Hematopoietic multipotent progenitor cell treated with erythropoietin and hydrocortisone succinate and interleukin-3 and kit ligand, for 17 days (in vitro differentiated cells): ENCODE measurements around the gene HNMT.
"Not testable (repeated sequence)": the region's sequence is repeated elsewhere in the genome, so short reads cannot be mapped to it uniquely, and the experiment has no call there.

Source experiments
- DNase-seq: peaks from one replicate; pipeline ENCODE4 v3.0.0-alpha.2; 2015; ENCODE audit warnings: low spot score

Gene HNMT

DNA sequence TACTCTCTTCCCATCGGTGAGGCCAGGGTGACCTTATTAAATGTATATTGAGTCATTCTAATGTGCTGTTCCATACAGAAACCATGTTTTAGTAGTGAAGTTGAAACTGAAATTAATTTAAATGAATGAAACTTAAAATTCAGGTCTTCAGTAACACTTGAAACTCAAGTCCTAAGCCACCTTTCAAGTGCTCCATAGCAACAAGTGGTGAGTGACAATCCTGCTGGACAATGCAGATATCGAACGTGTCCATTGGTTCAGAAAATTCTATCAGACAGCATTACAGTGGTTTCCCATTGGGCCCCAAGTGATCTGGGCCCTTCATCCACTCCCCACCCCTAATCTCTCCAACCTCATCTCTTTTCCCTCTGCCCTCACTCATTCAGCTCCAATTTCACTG lies 48.7 kb downstream of the HNMT start:
- no peak for DNase-seq

DNA sequence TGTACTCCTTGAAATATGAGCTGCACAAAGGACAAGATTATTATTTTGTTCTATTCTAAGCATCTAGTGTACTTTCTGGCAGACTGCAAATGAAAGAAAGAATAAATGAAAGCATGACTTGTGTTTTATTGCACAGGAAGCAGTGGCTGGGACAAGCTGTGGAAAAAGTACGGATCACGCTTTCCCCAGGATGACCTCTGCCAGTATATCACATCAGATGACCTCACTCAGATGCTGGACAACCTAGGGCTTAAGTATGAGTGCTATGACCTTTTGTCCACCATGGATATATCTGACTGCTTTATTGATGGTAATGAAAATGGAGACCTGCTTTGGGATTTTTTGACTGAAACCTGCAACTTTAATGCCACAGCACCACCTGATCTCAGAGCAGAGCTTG lies 49.4 kb downstream of the HNMT start:
- no peak for DNase-seq

DNA sequence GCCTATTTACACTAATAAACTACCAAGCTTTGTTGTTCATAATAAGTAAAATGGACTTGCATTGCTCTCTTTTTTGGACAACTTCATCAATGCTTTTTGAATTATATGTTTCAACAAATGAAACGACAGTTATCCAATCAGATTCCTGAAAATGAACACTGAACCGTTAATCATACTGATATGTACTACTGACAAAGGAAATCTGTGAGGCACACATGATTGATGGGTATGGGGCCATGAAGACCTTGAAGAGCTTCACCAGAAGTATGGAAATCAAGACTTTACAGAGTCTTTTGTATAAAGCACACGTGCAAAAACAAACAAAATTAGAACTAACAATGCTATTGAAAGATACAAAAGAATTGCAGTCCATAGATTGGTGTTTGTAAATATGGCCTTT lies 51.2 kb downstream of the HNMT start:
- no peak for DNase-seq

DNA sequence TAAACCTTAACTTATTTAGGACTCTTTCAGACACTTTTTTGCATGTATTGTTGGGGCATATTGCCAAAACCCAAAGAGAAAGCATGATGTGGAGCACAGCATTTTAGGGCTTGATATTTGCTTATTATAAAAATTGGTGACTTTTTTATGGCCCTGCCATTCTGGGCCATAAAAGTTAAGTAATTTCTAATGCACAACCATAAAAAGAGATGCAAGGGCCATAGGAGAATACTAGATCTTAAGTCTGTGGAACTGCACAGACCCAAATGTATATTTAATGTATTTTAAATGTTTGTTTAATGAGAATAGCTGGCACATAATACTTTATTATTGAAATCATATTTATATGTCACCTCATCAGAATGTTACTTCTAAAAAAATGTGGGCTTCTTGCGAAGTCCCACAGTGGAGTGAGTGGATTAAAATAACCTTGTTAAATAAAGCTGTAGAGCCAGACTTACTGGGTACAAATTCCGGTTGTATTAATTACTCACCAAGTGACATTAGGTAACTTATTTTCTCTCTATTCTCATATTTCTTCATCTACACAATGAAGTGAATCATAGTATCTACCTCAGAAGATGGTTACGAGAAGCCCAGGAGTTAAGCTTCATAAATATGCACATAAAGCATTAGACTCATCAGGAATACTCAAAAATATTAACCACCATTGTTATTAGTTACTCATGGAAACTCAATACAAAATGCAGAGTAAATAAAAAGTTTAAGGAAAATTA lies 52.2 kb downstream of the HNMT start:
- DNase-seq: no peak

DNA sequence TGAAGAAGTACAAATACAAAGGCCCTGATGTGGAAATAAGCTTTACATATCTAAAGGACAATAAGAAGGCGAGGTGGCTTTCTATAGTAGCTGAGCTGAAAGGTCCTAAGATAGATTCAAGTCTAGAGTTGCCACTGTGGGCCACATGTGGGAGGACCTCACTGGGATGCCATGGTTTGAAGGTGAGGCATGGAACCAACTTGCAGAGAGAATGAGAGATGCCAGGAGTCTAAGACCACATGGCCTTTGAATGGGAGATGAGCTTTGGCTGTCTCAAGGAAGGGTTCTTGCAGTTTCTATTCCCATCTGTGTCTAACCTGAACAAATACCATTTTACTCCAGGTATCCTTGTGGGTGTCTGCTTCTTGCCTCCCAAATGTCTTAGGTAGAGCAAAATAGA lies 53.6 kb downstream of the HNMT start:
- DNase-seq: no peak

DNA sequence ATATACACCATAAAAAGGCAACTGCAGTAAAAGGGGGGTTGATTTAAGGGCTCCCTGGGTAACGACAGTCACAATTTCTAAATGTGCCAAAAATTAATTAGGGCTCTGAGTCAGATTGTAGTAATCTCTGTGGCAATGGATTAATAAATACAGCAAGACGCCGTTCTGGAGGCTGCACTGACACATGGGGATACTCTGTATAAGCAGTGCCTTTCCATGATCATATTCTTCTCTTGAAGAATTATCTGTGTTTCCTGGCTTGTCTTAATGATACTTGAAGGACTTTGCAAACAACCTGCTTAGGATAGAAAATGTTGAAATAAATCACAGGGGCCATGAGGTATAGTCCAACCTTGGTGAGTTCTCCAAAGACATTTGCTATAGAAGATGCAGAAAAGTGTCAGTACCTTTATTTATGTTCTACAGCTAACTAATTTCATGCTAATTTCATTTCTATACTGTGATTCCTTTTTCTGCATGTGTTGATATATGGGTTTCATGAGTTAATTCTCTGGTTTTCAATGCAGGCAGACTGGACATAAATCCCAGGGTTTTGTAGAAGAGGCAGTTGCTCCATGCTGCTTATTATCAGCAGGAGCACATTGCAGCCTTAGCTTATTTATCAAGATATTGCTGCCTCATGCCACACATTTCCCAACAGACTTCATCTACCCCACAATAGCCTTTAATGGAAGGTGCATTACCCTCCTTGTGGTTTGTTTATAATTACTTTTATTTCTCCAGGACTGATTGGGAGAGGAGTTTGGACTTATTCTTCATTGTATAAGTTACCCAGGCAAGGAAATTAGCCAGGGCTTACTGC lies 54.8 kb downstream of the HNMT start:
- DNase-seq: no peak

DNA sequence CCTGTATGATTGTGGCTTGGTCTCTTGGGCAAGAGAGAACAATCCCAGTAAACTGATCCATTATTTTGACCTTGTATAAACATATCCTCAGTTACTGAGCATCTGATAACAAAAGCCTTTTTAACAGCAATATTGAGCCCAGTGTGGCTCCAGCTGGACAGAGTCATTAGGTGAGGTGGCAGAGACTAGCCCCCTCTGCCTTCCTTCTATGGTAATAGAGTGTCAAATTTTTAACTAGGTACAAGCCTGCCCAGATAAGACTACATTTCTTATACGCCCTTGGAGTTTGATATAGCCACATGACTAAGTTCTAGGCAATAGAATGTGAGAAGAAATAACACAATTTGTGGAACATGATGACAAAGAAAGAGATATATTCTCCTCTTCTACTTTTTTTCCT lies 56.2 kb downstream of the HNMT start:
- no peak for DNase-seq

DNA sequence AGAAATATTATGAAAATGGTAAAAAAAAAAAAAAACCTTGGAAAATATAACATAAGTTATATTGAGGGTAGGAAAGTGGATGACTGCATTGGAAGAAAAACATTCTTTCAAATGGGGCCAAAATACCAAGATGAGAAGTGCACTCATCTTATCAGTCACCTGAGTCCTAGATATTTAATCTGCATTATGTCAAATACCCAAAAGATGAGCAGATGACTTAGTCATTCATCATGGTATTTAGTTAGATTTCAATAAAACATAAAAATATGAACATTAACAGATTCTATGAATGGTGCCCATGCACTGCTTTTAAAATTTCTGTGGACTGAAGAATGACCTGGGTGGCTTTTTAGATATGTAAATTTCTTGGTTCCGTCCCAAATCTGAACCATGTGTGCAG lies 56.9 kb downstream of the HNMT start:
- no peak for DNase-seq

DNA sequence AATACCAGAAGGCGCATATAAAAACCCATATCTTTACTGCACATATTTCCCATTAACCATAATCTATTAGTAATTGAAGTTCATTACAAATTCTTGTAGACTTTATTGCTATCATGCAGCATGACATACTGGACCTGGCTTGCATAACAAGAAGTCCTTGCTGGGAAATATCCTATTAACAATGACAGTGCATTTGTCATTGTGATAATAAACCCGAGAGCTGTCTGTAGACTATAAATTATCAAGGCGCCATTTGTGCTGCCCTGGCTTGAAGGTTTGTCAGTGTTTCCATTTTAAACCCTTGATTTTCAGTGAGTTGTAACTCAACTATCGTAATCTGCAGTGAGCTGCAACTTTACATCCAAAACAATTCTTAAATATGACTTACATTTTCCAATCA lies 59.0 kb downstream of the HNMT start:
- DNase-seq: no peak

GRCh38 chr2:138023976-138024375 lies 59.7 kb downstream of the HNMT start:
- no peak for DNase-seq

GRCh38 chr2:138026111-138027020 lies 62.1 kb downstream of the HNMT start:
- DNase-seq: no peak

DNA sequence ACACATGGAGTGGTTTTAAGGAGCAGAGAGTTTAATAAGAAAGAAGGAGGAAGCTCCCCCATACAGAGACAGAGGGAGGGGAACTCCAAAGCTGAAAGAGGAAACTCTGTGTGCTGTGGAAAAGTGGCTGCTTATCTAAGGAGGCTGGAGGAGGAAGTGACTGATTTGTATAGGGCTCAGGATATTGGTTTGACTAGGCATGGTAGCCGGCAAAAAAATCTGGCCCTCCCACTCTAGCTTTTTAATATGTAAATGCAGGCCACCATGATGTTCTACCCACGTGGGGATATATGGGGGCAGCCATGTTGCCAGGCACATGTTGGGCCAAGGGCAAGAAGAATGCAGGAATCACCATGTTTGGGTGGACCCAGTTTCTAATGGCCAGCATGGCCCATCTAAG lies 64.3 kb downstream of the HNMT start:
- DNase-seq: no peak

GRCh38 chr2:138029276-138029675 lies 65.0 kb downstream of the HNMT start:
- DNase-seq: no peak

DNA sequence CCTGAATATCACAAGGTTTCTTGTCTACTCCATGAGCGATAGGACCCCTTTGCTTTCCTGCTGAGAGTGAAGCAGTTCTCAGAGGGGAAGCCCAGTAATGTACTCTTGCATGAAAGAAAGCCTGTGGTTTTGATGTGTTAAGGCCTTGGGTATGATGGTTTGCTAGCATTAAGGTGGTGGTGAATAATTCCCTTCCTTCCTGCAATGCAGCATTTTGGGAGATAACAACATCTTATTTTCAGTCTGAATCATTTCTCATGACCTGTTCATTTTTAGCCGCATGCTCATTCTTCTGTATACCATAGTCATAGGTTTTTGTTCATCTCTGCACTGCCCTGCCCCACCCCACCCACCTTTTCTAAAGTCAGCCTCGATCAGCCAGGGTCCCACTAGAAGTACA lies 66.2 kb downstream of the HNMT start:
- no peak for DNase-seq

DNA sequence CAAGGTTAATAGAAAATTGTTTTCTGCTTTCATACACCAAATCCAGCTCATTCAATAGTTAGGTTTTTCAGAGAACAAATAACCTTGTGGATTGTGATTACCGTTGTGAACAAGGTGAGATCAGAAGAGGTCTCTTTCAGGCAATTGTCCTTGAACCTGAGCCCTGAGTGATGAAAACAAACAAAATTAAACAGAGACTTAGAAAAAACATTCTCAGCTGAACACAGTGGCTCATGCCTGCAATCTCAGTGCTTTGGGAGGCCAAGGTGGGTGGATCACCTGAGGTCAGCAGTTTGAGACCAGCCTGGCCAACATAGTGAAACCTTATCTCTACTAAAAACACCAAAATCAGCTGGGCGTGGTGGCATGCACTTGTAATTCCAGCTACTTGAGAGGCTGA lies 68.1 kb downstream of the HNMT start:
- DNase-seq: no peak

GRCh38 chr2:138034536-138034935 lies 70.3 kb downstream of the HNMT start:
- no peak for DNase-seq

- no peak for DNase-seq
These were observed 71.4 kb downstream of the HNMT start for GRCh38 chr2:138035608-138036217.

- no peak for DNase-seq
These were observed 72.2 kb downstream of the HNMT start for GRCh38 chr2:138036522-138036921.

DNA sequence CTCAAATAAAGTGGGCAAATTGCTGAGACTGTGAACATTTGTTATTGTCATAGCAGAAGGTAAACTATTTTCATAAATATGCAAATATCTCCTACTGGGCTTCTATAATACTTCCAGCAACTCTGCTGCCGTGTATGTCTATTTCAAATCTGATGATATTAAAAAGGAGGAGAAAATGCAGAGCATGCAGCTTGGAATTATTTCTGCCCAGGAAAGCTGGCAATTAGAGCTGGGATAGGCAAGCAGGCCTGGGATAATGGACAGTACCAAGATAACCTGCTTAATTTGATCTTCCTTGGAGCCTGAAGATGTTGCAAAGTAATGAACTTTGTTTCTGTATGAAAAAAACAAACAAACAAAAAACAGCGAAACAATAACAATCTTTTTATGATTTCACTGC lies 72.8 kb downstream of the HNMT start:
- no peak for DNase-seq

DNA sequence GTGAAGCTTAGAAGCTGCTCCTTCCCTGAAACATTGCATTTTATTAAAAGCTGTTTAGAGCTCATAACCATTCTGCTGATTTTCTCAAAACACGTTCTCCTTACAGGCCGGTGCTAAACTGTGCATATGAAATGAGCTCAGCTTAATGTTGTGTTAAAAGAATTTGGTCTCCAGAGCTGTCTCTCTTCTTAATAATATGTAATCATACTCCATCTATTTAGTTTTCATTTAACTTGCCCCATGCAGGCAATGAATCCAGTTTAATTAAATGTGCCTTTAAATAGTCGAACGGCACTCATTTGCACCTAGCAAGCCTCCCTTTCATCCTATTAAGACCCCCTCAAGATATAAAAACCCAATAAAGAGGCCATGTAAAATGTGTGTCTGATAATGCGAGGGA lies 76.3 kb downstream of the HNMT start:
- DNase-seq: no peak

- DNase-seq: no peak
These were observed 78.0 kb downstream of the HNMT start for GRCh38 chr2:138042311-138042710.

- DNase-seq: not testable (repeated sequence)
These were observed 79.3 kb downstream of the HNMT start for GRCh38 chr2:138043588-138043987.
